Vagina (tissue), 2 donors: ENCODE data around the gene STAT6.

Experiments
- POLR2A ChIP-seq, 2 donors: fragments of 450-650 bp; IDR thresholded peaks; one replicate each; pipeline ENCODE4 v1.6.1; 2017; ENCODE audit warnings: antibody characterized with exemption in 2 of 2, mild to moderate bottlenecking in 2 of 2, moderate library complexity in 2 of 2
- POLR2AphosphoS5 ChIP-seq, 2 donors: sonication (generic); formaldehyde crosslinking; IDR thresholded peaks; one replicate each; pipeline ENCODE4 v1.9.0; 2017; ENCODE audit warnings: antibody characterized with exemption in 2 of 2, mild to moderate bottlenecking in 2 of 2, low read depth in 1 of 2; ENCODE audit not compliant: insufficient read depth in 1 of 2
- TF ChIP-seq, protein P1 (sequence below), 3 experiments: fragments of 450-650 bp in 2 of 3; fragments of 200-600 bp in 1 of 3; sonication (generic) in 1 of 3; IDR thresholded peaks; one replicate each; pipeline ENCODE4 v1.5.1; 2017 to 2019; ENCODE audit warnings: antibody characterized with exemption in 3 of 3, mild to moderate bottlenecking in 2 of 3, moderate library complexity in 2 of 3

DNA sequence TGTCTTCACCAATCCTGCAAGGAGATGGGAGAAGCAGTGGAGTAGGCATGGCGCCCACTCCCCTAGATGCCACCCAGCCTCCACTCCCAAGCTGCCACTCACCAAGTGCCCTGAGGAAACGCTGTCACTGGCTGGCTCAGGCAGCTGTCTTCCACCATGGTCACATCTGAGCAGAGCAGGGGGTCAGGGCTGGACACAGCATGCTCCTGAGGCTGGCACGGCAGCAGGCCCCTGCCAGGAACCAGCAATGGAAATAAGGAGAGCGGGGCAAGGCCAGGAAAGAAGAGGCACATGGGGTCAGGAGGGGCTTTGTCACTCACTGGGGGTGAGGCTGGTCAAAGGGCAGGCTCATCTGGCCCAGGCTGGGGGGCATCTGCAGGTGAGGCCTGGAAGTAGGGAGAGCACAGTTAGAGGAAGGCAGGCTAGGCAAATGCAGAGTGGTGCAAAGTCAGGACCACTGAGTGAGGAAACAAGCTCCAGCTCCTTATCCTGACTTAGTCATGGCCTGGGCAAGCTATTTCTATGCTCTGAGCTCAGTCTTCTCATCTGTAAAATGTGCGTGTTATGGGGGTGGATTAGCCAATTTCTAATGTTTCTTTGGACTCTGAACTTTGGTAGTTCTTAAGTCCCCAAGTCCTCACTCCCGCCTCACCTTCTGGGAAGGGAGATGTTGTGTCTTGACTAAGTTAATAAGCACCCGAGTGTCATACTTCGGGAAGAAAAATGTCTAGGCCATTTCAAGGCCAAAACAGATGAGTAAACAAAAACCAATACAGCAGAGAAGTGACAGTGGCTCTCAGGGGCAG lies 14.2 kb downstream of the STAT6 start:
- TF ChIP-seq, protein P1, sequence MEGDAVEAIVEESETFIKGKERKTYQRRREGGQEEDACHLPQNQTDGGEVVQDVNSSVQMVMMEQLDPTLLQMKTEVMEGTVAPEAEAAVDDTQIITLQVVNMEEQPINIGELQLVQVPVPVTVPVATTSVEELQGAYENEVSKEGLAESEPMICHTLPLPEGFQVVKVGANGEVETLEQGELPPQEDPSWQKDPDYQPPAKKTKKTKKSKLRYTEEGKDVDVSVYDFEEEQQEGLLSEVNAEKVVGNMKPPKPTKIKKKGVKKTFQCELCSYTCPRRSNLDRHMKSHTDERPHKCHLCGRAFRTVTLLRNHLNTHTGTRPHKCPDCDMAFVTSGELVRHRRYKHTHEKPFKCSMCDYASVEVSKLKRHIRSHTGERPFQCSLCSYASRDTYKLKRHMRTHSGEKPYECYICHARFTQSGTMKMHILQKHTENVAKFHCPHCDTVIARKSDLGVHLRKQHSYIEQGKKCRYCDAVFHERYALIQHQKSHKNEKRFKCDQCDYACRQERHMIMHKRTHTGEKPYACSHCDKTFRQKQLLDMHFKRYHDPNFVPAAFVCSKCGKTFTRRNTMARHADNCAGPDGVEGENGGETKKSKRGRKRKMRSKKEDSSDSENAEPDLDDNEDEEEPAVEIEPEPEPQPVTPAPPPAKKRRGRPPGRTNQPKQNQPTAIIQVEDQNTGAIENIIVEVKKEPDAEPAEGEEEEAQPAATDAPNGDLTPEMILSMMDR (IDR thresholded peaks at IDR 0.05) = no peak
- TF ChIP-seq POLR2AphosphoS5 (IDR thresholded peaks at IDR 0.05; ENCODE audit: insufficient read depth in 1 of 2, low read depth in 1 of 2) = no peak
- TF ChIP-seq POLR2A (IDR thresholded peaks at IDR 0.05) = no peak
